Right forelimb (tissue), 1 donor: Measurements from ENCODE around the gene PDHA1.

Source experiments
- DNase-seq: peaks from one replicate; pipeline ENCODE4 v3.0.0-alpha.2; 2018

Gene PDHA1

DNA sequence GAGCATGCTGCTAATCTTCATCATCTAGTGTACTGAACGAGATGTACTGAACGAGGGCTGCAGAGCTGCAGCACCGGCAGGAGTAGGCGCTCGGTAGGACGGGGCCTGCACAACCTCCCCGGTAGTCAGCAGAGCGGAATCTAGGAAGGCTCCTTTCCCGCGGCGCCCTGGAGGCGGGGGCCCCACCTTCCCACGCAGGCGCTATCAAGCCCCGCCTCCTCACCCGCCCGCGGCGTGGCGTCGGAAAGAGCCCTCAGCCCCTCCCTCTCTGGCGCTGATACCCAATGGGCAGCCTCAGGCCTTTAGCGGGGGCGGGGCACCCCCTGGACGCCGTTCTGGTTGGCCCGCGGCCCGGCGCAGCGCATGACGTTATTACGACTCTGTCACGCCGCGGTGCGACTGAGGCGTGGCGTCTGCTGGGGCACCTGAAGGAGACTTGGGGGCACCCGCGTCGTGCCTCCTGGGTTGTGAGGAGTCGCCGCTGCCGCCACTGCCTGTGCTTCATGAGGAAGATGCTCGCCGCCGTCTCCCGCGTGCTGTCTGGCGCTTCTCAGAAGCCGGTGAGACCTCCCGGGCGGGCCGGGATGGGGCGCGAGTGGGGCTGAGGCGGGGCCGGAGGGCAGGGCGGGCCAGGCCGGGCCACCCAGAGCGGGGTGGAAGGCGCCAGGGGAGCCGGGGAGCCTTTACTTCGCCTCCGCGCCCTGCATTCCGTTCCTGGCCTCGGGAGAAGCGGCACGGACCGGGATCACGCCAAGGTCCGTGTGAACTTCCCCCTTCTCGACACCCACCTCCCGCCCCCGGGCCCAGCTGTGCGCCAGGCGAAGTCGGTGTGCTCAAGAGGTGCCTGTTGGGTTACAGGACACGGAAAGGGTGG is at the start of gene PDHA1:
Gene PDHA1, plus strand, starts transcription at position 393 of the 874 bp plus-strand sequence. Its CDS starts 111 bp downstream, at position 504.
- DNase-seq, result peak; percentile 95

GRCh38 chrX:19303256-19303880 is 40.4 kb upstream of the PDHA1 start:
- DNase-seq, result peak; percentile 52

GRCh38 chrX:19326567-19326966 is 17.2 kb upstream of the PDHA1 start:
- no peak for DNase-seq

- no peak for DNase-seq
These were observed 11.9 kb upstream of the PDHA1 start for GRCh38 chrX:19331831-19332230.

- DNase-seq, result peak; percentile 87
These were observed 10.7 kb upstream of the PDHA1 start for GRCh38 chrX:19332983-19333382.

GRCh38 chrX:19334945-19335626 is 8.6 kb upstream of the PDHA1 start:
- no peak for DNase-seq

DNA sequence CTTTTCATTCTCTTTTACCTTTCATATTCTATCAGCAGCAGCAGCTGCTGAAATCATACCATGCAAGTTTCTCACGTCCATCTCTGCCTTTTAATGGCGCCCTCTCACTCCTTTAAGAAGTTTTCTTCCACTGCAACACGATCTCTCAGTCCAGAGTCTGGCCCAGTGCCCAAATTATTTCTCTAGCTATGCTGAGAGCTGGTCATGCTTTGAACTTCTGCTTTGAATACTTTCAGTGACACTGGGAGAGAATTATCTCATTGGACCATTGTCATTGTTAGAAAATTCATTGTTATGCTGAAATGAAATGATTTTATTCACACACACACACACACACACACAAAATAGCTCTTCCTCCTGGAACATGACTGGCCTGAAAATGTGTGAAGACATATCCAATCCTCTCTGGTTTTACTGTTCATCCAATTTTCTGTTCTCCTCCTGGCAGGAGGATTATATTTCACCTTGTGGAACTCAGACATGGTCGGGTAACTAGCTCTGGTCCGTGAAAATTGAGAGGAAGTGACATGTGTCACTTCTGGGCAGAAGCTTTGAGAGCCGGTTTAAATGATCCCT is 1.3 kb upstream of the PDHA1 start:
- no peak for DNase-seq

DNA sequence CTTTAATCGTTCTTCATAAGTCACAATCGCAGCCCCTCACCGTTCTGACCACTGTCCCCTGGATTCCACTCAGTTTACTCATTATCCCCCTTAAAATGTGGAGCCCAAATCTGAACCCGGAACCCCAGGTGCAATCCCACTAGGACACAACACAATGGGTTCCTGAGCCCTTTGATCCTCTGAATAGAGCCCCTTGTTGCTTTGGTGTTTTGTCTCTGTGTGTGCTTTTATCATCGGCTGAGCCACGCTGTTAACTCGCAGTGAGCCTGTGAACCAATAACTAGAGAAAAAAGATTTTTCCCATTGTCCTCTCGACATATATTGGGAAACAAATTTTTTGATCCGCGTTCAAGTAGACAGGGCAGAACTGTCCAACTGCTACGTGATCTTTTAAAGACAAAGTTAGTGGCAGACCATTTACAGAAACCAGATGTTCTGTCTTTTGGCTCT is 617 bp upstream of the PDHA1 start:
- DNase-seq, result no peak

- DNase-seq, result no peak
These were observed 934 bp downstream of the PDHA1 start for GRCh38 chrX:19344661-19345060.

DNA sequence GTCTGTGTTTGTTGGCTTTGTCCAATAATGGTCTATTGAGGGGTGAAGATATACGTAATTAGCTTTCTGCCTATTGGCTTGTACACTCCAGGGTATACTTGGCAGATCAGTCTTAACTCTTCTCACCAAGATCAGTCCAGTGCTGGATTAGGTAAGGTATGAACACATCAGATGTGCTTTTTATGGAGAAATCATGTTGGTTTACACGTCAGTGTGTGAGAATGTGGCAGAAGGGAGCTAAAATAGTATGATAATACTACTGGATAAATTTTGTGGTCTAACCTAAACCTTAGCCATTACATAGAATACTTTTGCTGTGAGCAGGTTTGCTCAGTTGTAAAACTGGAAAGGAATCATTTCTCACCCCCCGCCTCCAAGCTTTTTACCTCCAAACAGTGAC is 4.2 kb downstream of the PDHA1 start:
- DNase-seq, result no peak

DNA sequence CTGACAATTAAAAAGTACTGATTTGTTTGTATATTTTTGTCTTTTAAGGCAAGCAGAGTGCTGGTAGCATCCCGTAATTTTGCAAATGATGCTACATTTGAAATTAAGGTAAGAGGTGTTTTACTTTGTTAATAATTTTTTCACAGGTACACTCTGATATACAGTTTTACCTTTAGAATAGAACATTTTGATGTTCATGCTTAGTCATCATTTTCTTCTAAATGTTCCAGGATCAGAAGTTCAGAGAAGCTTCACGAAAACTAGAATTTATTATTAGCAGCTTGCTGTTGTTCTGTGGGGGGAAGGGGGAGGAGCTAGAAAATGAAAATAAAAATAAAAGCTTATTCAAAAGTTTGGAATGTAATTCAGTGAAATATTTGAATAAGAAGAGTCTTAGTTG is 5.5 kb downstream of the PDHA1 start:
- DNase-seq, result no peak

GRCh38 chrX:19350941-19351384 is 7.2 kb downstream of the PDHA1 start:
- no peak for DNase-seq

DNA sequence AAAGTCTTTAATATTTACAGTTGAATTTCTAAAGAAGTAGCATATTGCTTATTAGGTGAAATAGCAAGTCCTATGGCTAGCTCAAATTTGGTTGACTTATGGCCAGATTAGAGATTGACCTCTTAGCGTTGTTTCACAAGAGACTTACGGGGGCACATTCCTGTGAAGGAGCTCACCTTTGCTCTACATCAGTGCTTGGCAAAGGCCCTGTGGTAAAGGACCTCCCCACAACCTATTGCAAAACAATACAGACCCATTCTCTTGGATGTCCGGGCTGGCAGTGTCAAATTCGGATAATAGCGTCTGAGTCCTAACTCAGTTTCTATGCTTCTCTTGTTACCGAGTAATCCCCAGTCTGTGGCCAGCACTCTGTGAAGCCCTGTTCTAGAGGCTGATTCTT is 10.9 kb downstream of the PDHA1 start:
- no peak for DNase-seq

DNA sequence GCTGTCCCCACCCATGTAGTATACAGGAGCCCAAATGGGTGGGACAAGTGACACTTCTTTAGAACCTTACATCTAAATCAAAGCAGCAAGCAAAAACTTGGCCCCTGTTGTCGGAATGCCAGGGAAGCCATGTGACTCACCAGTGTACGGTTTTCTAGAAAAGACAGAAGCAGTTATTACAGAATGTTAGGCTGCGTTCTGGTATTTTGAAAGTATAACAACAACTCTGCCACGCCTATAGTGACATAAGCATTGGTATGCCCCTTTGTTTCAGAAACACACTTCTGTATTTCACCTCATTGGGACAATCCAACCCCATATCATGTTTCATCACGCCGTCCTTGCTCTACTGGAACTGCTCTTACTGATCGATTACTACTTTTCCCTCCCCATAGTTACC is 14.8 kb downstream of the PDHA1 start:
- no peak for DNase-seq

GRCh38 chrX:19360903-19361302 is 17.2 kb downstream of the PDHA1 start:
- DNase-seq, result no peak

DNA sequence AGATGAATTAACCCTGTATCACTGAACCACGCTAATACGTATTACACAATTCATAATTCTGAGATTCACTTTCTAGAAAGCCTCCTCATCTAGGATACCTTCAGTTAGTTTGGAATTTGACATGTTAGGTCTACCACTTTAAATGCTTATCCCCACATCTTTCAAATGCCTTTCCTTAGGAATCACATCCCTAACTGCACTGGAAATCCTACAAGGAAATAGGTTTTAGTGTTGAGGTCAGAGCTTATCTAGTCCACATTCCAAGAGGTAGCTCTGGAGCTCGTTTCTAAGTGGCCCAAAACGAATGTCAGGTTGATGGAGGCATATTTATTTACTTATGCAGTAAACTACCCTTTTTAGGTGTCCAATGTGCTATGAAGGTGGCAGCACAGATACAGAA is 18.0 kb downstream of the PDHA1 start:
- no peak for DNase-seq

GRCh38 chrX:19368576-19368975 is 24.8 kb downstream of the PDHA1 start:
- DNase-seq, result no peak

DNA sequence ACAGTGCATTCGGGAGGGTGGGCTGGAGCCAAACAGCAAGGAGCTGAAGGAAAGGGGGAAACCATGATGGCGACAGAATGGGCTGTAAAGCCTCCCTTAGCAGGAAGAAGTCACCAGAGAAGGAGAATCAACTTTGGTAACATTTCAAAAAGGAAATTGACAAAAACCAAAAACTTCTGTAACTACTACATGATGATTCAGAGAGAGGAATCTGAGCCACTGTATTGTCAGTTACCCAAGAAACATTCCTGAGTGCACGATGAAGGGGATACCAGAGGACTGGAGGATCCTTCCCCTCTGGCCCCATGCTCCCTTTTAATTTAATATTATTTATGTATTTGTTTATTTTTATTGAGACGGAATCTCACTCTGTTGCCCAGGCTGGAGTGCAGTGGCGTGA is 26.3 kb downstream of the PDHA1 start:
- no peak for DNase-seq

- DNase-seq, result peak; percentile 82
These were observed 28.4 kb downstream of the PDHA1 start for GRCh38 chrX:19372170-19372546.

GRCh38 chrX:19372547-19373331 is 29.0 kb downstream of the PDHA1 start:
- peak; percentile 51 for DNase-seq

- DNase-seq, result no peak
These were observed 29.7 kb downstream of the PDHA1 start for GRCh38 chrX:19373351-19373891.

DNA sequence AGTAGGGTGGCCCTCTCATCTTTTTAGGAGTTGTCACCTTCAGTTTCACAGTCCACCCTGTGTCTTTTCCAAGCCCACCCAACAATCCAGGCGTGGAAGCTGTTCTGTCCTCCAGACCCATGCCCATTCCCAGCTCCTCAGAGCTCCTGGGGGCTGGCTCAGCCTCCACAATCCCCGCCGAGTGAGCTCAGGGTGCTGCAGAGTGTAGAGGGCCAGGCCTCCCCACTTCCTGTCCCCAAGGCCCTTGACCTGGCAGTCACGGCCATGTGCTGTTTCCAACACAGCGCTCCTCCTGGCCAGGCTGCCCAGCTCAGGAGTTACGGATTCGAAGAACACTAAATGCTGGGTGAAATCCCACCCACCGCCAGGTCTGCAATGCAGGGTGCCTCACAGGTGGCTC is 31.8 kb downstream of the PDHA1 start:
- no peak for DNase-seq
